ENCODE results near the gene RGS3.
A peak's percentile ranks its signal among the peaks of the same experiment; 100 is the strongest.

The RGS3 gene

DNA sequence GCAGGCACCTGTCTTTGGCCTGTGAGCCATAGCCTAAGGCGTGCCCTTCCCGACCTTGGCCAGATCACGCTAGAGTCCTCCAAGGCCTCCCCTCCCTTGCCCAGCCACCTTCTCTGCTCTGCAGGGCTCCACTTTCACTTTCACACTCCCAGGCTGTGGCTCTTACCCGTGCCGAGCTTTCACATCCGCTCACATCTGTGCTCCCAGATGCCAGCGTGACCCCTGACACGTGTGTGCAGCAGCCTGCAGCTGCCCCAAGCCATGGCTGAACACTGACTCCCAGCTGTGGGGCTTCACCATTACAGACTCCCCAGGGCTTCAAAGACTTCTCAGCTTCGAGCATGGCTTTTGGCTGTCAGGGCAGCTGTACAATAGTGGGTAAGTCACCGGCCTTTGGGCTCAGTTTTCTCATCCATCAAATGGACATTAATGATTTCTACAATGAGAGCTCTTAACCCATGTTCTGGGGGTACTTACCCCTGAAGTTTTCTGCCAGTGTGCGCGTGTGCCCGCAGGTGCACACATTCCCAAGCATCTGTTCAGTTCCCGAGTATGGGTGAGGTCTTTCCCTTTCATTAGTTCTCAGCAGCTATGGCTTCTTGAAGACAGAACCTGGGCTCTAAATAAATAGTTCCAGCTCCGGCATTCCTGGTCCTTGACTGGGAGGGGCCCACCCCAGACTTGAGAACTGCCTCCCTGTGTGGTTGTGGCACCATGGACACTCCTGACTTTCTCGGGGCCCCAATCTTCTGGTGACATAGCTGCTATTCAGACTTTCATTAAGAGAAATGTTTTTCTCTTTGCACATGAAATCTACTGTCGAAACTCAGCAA is 118.6 kb downstream of the RGS3 start:
- Histone ChIP-seq H4K20me1 (ENCODE audit: insufficient read depth, low read length) (no peaks in the 10 kb centered on the region), H3K9me2 (replicated peaks; ENCODE audit: insufficient read depth, low read length) (no peaks in the 10 kb centered on the region), H3K27me3 (replicated peaks; ENCODE audit: insufficient read depth, low read length) (no peaks in the 10 kb centered on the region), H3K4me2 (ENCODE audit: low read depth, low read length) (peak overlapping the region; percentile 36), H3K9me3 (replicated peaks; ENCODE audit: insufficient read depth, low read length) (no peaks in the 10 kb centered on the region), H3K4me1 (ENCODE audit: low read length) (peaks cover 58% of the 10 kb centered on the region), H3K36me3 (replicated peaks; ENCODE audit: insufficient read depth, low read length) (no peaks in the 10 kb centered on the region), H3K27ac (ENCODE audit: low read length) (peak overlapping the region; percentile 43; the same call in 1 of the 2 replicates), H3K9ac (ENCODE audit: low read length) (no peak overlapping the region), H3K79me2 (ENCODE audit: low read length) (peaks cover 23% of the 10 kb centered on the region; the same call in 1 of the 2 replicates), H3F3A (ENCODE audit: insufficient read depth, low read length) (peaks cover 39% of the 10 kb centered on the region), H3K4me3 (ENCODE audit: low read length) (no peak overlapping the region; the same call in 1 of the 2 replicates), H2AFZ (ENCODE audit: low read length) (no peak overlapping the region)
- peak; percentile 99 for DNase-seq
- peak; percentile 86 for TF ChIP-seq CTCF (IDR thresholded peaks at IDR 0.05; ENCODE audit: low read length)
- no peak for TF ChIP-seq EZH2 (optimal IDR thresholded peaks at IDR 0.05; ENCODE audit: low read depth, low read length)

GRCh38 chr9:113582698-113583200 is 119.2 kb downstream of the RGS3 start:
- Histone ChIP-seq H3F3A (ENCODE audit: insufficient read depth, low read length) (peaks cover 39% of the 10 kb centered on the region), H3K9ac (ENCODE audit: low read length) (no peak overlapping the region), H4K20me1 (ENCODE audit: insufficient read depth, low read length) (no peaks in the 10 kb centered on the region), H3K27me3 (replicated peaks; ENCODE audit: insufficient read depth, low read length) (no peaks in the 10 kb centered on the region), H2AFZ (ENCODE audit: low read length) (no peak overlapping the region), H3K9me3 (replicated peaks; ENCODE audit: insufficient read depth, low read length) (no peaks in the 10 kb centered on the region), H3K27ac (ENCODE audit: low read length) (peak overlapping the region; percentile 43; the same call in 1 of the 2 replicates), H3K4me2 (ENCODE audit: low read depth, low read length) (peak overlapping the region; percentile 36), H3K4me3 (ENCODE audit: low read length) (no peak overlapping the region; the same call in 1 of the 2 replicates), H3K9me2 (replicated peaks; ENCODE audit: insufficient read depth, low read length) (no peaks in the 10 kb centered on the region), H3K79me2 (ENCODE audit: low read length) (peaks cover 16% of the 10 kb centered on the region; the same call in 1 of the 2 replicates), H3K4me1 (ENCODE audit: low read length) (peaks cover 55% of the 10 kb centered on the region), H3K36me3 (replicated peaks; ENCODE audit: insufficient read depth, low read length) (no peaks in the 10 kb centered on the region)
- TF ChIP-seq EZH2 (optimal IDR thresholded peaks at IDR 0.05; ENCODE audit: low read depth, low read length): no peak
- TF ChIP-seq CTCF (IDR thresholded peaks at IDR 0.05; ENCODE audit: low read length): no peak
- TF ChIP-seq EZH2phosphoT487 (IDR thresholded peaks at IDR 0.05; ENCODE audit: low read length): no peak
- no peak for DNase-seq

- no peaks in the 10 kb centered on the region for H3K9me3 ChIP-seq (replicated peaks; ENCODE audit: insufficient read depth, low read length)
- no peak overlapping the region for H2AFZ ChIP-seq (ENCODE audit: low read length)
- H3F3A ChIP-seq (ENCODE audit: insufficient read depth, low read length): peaks cover 33% of the 10 kb centered on the region
- peaks cover 45% of the 10 kb centered on the region for H3K4me1 ChIP-seq (ENCODE audit: low read length)
- no peak for TF ChIP-seq EZH2 (optimal IDR thresholded peaks at IDR 0.05; ENCODE audit: low read depth, low read length)
- TF ChIP-seq CTCF (IDR thresholded peaks at IDR 0.05; ENCODE audit: low read length): no peak
- TF ChIP-seq EZH2phosphoT487 (IDR thresholded peaks at IDR 0.05; ENCODE audit: low read length): no peak
- peak overlapping the region; percentile 12; the same call in 1 of the 2 replicates for H3K4me2 ChIP-seq (ENCODE audit: low read depth, low read length)
- DNase-seq: no peak
- H3K4me3 ChIP-seq (ENCODE audit: low read length): no peak overlapping the region
- H3K27me3 ChIP-seq (replicated peaks; ENCODE audit: insufficient read depth, low read length): no peaks in the 10 kb centered on the region
- H3K9ac ChIP-seq (ENCODE audit: low read length): no peak overlapping the region
- H3K27ac ChIP-seq (ENCODE audit: low read length): no peak overlapping the region
- H3K9me2 ChIP-seq (replicated peaks; ENCODE audit: insufficient read depth, low read length): no peaks in the 10 kb centered on the region
- no peaks in the 10 kb centered on the region for H4K20me1 ChIP-seq (ENCODE audit: insufficient read depth, low read length)
- peaks cover 9% of the 10 kb centered on the region; the same call in 1 of the 2 replicates for H3K79me2 ChIP-seq (ENCODE audit: low read length)
- no peaks in the 10 kb centered on the region for H3K36me3 ChIP-seq (replicated peaks; ENCODE audit: insufficient read depth, low read length)
Observed at GRCh38 chr9:113583511-113584427, 120.2 kb downstream of the RGS3 start.

Data from MM.1S (cell line).